ENCODE data around the gene ATP2B2.

Gene ATP2B2

GRCh38 chr3:10447527-10448260 lies 57.7 kb downstream of the ATP2B2 start:
- DNase-seq (ENCODE audit: low spot score), result no peak

GRCh38 chr3:10447110-10447509 lies 58.3 kb downstream of the ATP2B2 start:
- DNase-seq (ENCODE audit: low spot score), result no peak

DNA sequence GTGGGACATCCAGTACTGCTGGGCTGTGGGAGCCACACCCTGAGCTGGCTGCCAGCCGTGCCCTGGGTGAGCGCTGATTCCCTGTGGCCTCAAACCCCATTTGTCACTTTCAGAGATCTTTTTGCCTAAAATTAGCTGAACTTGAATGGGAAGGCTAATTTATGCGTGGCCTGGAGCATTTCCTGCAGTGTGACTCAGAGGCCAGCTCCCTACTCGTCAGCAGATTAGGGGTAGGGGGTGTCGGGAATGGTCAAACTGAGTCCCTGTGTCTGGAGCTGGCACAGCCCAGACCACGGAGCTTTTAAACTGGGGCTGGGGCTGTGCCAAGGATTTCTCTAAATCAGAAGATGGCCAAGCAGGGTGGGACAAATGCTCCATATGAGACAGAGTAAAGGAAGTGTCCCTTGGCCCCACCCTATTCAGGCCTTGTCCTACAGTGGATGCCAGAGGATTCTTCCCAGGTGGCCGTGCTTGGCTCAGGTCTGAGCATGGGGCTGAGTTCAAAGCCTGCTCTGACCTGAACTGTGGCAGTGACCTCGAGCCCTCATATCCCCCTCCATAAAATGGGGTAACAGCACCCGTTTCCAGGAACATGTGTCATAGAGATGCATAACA lies 59.7 kb downstream of the ATP2B2 start:
- DNase-seq (ENCODE audit: low spot score), result no peak

DNA sequence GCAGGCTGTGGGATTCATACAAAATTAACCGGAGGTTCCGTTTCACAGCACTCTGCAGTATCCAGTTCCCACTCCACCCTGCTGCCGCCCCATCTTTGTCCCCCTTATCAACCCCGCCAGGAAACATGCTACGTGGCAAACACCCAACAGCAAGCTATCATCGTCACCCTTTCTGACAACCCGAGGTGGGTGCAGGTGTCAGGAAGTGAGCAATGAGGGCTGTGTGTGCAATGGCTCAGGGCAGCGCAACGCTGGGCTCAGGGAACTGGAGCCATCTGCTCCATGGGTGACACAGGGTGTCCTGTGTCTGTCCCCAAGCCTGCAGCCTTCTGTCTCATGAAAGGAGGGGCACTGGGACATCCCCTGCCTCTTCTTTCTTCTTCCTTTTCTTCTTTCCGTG lies 60.9 kb downstream of the ATP2B2 start:
- no peak for DNase-seq (ENCODE audit: low spot score)

GRCh38 chr3:10444110-10444429 lies 61.3 kb downstream of the ATP2B2 start:
- DNase-seq (ENCODE audit: low spot score), result no peak

DNA sequence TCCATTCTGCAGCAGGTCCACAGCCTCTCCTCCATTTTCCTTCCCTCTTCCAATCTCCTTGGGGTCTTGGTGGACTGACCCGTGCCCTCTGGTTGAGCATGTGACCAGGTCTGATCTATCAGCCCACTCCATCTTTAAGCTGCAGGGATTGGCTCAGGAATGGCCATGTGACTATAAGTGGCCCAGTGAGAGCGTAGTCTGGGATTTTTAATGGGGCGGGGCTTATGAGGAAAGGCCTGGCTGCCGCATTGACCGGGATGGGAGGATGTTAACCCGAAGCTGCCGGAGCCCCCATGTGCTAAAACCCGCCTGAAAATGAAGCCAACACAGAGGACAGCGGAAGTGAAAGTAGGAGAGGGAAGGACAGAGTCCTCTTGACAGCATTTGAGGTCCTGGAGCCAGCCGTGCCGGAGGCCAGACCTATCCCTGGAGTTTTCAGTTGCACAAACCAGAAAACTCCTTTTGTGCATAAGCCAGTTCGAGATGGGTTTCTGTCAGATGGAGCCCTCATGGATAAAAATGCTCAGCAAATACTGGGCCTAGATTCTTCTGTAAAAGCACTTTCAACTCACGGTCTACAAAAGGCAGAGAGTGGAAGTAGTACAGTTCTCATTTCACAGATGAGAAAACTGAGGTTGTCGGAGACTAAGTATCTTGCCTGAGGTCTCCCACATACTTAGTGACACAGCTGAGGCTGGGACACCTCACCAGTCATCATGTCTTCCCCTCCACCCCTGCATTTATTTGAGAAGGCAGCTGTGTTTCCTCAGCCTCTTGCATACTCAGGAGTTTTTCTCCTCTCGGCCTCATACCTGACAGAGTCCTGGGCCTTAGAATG lies 61.9 kb downstream of the ATP2B2 start:
- DNase-seq (ENCODE audit: low spot score), result no peak

DNA sequence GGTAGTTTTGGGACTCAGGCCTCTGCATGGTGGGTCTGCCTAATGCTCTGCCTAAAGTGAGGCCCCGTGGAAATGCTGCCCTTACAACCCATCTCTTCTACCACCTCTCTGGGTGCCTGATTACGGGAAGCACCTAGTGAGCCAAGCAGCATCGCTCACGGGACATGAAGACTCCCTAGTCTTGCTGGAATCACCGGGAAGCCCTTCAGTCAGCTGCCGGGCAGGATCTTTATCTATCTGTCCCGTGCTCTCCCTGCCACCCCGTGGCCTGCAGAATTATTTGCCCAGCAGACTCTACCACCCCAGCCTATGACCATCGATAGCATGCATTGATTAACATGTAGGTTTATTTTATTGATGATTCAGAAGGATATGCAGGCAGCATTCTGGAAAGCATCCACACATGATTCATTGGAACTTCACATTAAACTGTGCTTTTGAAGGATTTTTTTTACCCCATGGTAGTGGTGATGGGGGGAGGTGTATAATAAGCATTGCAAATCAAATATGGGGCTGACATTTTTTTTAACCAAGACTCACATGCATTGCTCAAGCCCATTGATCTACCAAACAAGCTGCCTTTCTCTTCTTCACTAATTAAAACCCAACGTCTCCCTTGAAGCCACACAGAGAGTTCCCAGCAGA lies 63.1 kb downstream of the ATP2B2 start:
- DNase-seq (ENCODE audit: low spot score), result no peak

DNA sequence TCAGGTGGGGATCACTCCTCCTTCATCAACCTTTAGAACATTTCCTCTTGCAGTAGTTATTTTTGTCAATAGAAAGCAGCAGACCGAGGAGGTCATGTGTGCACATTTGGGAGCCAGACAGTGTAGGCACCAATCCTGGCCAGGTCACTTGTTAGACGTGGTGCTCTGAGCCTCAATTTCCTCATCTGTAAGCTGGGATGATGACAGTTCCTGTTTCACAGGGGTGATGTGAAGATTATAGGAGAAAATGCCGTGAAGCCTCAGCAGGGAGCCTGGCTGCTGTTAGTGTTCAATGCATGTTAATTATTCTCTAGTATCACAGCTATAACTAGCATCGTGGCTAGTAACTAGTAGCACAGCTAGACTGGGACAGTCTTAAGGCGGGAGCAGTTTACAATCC lies 64.7 kb downstream of the ATP2B2 start:
- DNase-seq (ENCODE audit: low spot score), result no peak

DNA sequence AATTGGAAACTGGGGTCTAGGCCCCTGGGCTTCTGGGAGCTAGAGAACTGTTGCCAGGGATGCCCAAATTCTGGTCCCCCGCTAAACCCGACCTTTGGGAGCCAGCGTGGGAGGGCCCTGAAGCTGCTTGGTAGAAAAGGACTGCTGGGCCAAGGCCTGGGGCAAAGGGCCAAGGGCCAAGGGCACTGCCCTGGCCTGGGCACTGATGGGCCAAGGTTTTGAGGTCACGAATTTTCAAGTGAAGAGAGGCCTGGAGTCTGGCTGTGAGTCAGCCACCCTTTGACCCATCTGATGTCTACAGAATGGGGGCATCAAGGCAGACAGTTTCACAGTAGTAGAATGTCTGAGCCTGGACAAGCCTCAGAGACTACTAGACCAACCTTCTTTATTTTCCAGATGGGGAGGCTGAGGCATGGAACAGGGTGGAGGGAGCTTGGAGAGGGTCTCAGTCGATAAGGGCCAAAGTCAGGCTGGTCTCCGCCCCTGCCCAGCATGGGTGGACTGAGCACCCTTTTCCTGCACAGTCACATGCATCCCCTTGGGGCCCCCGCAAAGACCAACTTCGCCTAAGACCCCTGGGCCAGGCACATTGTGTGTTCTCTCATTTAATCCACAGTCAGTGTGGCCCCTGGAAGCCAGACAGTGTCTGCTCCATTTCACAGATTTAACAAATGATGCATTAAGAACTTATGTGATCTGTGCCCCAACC lies 66.3 kb downstream of the ATP2B2 start:
- no peak for DNase-seq (ENCODE audit: low spot score)

DNA sequence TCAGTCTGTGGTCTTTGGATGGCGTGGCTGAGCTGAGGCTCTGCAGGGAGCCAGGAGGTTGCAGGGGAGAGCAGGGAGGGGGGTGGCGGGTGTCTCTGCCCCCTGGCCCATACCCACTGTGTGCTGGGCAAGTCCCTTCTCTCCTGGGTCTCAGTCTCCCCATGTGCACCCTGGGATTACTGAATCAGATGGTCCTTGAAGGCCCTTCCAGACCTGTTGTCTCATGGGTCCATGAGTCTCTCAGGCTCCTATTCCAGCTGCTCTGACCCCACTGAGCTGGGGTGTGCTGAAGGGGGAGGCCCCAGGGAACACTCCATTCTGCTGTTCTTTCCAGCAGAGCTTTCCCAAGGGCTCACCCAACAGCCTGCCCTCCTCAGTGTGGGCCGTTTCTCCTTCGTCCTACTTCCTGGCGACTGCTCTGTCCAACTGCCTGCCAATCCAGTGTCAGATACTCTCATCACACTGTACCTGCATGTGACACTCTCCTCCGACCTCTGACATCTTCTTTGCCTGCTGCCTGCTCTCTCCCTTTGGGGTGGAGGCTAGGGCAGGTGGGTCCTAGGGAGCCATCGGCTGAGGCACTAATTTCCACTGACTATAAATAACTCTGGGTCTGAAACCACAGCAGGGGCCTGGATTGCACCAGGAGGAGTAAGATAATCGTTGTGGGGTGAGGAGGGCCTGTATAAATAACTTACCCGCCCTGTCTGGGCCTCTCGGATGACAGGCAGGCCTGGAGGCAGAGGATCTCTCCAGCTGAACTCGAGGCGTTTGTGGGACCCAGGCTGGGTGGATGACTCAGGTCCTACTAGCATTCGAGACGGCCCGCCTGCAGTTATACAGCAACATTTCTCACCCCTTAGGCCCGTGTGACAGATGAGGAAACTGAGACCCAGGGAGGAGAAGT lies 67.1 kb downstream of the ATP2B2 start:
- DNase-seq (ENCODE audit: low spot score), result no peak

- no peak for DNase-seq (ENCODE audit: low spot score)
Measured at GRCh38 chr3:10437272-10437994, 68.0 kb downstream of the ATP2B2 start.

DNA sequence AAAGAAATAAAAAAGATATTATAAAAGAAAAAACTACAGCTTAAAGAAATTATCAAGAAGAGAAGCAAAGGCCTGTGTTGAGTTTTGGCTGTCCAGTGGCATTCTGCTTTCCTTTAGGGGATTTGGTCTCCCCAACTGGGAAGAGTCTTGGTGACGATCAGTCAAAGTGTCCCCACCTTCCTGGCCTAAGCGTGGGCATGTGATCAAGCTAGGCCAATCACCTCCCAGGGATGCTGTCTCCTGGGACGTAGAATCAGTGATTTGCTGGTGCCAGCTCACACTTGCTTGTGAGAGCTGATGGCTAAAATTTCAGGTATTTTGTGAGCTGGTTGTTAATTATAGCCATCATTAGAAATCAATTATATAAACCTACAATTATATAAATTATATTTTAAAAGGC lies 69.5 kb downstream of the ATP2B2 start:
- DNase-seq (ENCODE audit: low spot score), result no peak

DNA sequence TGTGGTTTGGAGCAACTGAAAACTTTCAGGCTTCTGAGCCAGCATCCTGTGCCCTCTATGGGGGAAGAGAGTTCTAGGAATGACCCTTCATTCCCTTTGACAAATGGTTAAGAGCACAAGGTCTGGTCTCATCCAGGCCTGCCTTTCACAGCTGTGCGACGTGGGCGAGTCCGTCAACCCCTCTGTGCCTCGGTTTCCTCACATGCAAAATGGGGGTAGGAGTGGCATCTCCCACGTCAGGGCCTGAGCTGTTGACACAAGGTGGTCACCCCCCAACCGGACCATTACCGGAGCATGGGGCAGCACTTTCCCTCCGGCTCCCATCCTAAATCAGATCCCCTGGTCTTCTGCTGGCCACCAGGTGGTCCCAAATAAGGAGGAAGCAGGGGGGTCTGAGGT lies 70.4 kb downstream of the ATP2B2 start:
- DNase-seq (ENCODE audit: low spot score), result no peak

DNA sequence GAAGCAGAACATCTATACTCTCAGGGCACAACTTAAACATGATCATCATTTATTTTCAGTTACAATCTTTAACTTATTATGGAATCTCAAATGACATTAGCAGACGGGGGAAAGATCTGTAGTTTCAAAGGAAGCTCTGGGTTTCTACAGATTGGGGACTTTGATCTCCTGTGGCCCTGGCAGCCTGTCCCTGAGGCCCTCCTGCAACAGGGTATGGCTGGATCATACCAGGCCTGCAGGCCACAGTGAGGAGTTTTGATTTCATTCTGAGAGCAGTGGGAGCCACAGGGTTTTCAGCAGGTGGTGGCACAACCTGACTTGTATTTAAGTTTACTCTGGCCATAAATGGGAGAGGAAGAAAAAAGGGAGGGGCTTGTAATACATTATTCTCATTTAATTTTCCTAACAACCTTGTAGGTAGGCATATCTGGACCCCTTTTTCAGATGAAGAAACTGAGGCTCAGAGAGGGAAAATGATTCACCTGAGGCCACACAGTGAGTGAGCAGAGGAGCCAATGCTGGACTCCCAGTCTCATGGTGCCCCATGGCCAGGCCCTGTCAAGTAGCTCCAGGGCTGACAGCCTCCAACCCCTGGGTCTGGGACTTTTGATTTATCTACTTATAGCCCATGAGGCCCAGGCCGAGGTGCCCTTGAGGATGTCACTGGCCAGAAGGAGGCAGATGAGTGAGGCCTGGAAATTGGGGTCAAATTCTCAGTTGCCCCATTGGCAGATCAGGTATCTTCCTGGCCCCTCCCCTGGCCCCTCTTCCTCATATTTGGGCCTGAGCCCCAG lies 71.0 kb downstream of the ATP2B2 start:
- DNase-seq (ENCODE audit: low spot score), result no peak

DNA sequence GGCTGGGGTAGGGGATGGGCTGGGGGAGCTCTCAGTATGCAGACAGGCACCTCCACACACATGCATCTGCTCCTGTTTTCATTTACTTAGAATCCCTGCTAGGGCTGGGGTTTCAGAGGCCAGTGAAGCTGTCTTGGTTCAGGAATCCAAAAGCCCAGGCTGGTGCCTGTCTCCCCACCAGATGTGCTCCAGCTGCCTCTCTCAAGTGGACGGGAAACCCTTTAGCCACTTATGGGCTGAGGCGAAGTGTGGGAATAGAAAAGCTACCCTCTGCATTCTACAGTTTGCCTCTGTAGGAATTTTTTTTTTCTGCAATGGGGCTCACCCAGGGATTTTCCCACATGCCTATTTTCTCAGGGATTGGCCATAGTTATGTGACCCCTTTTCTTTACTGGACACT lies 72.5 kb downstream of the ATP2B2 start:
- no peak for DNase-seq (ENCODE audit: low spot score)

DNA sequence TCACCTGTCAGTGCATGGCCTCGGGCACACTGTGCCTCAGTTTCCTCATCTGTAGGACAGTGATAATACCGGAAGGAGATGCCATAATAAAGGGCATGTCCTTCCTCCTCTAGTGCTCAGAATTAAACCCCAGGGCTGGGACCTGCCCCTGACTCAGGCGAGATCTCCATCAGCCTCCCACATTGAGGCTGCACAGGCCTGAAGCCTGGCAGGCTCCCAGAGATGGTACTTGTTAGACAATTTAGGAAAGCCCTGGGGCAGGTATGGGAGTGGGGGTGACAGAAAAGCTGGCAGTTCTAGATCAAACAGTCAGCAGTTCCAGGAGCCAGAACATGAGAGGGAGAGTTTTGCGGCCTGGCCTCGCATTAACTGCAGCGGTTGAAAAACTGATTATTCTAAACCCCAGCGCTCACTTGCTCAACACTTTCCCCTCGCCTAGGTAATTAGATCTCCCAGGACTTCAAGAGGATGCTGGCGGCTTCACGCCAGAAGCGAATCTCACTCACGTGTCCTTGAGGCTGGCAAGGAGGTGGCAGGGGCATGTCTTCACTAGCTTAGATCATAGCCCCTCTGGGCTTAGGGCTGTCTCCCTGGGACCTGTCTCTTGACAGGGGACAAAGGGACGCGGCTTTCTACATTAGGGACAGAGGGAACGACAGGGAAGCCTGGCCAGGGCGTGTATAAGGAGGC lies 73.1 kb downstream of the ATP2B2 start:
- no peak for DNase-seq (ENCODE audit: low spot score)

GRCh38 chr3:10430805-10431204 lies 74.6 kb downstream of the ATP2B2 start:
- no peak for DNase-seq (ENCODE audit: low spot score)

- DNase-seq (ENCODE audit: low spot score), result no peak
Measured at GRCh38 chr3:10428406-10429091, 76.8 kb downstream of the ATP2B2 start.
